Activated CD4-positive, alpha-beta T cell treated with anti-CD3 and anti-CD28 coated beads, Interleukin-2, amount 50 U/mL, for 48 hours (primary cell): ENCODE data around the gene DYNLL2.
A peak's percentile ranks its signal among the peaks of the same experiment; 100 is the strongest.
"Not testable (repeated sequence)": the region's sequence is repeated elsewhere in the genome, so short reads cannot be mapped to it uniquely, and the experiment has no call there.

Experiments
- DNase-seq, 2 experiments: peaks; one replicate each; pipeline ENCODE4 v3.0.0-alpha.2; 2020

The DYNLL2 gene

GRCh38 chr17:58082870-58083490, at the start of gene DYNLL2:
TSS of gene DYNLL2 (plus strand) at chr17:58083419. CDS start at chr17:58087091, 3,672 bp downstream.
- DNase-seq = peak; percentile 93

DNA sequence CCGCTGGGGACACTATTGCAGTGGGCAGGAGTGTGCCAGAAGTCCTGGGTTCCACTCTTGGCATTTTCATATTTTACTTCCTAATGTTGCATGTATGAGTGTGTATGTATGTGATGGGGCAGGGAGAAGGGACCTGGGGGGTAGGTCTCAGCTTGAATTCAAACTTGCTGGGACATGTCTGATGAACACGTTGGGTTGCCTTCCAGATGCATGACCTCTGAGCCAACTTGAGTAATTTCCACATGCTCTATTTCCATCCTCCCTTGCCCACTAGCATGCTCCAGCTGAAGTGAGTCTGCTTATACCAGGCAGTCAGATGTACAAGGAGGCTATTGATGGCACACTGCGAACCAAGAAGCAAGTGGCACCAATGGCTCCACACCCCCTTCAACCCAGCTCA, 43.2 kb upstream of the DYNLL2 start:
- DNase-seq = no peak

DNA sequence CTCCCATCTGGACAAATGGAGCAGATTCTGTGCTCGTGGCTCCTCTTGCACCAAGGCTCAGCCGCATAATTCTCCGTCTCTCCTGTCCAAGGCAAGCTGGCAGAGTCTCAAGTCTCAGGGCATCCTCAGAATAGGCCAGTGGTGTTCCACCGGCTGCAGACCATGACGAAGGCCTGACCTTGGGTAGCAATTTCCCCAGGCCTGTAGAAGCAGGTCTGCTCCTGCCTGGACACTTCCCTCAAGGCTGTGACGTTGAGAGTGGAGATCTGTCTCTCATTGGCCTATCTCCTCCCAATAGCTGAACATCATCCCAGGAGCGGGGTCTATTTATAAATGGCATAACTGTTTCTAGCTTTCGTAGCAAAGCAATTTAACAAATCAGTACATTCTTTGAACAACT, 42.8 kb upstream of the DYNLL2 start:
- DNase-seq = no peak

GRCh38 chr17:58041161-58041560, 42.1 kb upstream of the DYNLL2 start:
- no peak for DNase-seq

DNA sequence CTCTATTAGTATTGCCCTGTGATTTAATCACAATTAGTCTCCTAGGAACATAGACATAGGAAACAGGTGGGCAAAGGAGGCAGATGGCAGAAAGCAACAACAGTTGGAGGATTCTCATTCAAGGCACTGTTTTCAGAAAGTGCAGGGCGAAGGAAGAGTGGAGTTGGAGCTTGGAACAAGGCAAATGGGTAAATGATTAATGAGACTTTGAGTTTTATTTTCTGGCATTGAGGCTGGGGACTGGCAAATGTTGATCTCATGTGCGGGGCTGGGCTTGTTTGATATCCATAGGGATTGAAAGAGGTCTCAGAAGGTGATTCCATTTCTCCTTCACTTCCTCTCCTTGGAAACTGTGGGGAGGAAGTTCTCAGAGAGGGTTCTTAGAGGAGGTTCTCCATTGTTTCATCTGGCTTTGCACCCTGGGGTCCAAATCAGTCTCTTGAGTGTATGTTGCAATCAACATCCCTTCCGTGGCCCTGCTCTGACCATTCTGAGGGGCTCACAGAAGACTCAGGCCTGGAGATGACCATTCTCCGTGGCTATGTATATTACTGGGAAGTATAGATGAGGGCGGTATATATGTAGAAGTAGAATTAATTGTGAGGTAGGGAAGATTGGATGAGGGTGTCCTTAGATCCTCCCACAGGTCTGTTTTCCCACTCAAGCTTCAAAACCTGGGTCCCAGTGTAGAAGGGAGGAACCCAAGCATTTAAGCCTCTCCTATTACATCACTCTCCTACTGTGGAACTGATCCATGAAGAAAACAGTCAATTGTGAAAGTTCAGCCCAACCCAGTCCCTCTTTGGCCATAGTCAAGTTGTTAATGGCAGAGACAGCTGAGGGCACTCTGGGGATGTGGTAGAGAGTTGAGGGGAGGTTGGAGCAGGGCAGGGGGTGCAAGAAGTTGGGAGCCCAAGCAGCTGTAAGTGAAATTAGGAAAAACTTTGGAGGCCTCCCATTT, 39.7 kb upstream of the DYNLL2 start:
- DNase-seq = no peak

- not testable (repeated sequence) for DNase-seq
Measured at GRCh38 chr17:58044256-58044655, 39.0 kb upstream of the DYNLL2 start.

DNA sequence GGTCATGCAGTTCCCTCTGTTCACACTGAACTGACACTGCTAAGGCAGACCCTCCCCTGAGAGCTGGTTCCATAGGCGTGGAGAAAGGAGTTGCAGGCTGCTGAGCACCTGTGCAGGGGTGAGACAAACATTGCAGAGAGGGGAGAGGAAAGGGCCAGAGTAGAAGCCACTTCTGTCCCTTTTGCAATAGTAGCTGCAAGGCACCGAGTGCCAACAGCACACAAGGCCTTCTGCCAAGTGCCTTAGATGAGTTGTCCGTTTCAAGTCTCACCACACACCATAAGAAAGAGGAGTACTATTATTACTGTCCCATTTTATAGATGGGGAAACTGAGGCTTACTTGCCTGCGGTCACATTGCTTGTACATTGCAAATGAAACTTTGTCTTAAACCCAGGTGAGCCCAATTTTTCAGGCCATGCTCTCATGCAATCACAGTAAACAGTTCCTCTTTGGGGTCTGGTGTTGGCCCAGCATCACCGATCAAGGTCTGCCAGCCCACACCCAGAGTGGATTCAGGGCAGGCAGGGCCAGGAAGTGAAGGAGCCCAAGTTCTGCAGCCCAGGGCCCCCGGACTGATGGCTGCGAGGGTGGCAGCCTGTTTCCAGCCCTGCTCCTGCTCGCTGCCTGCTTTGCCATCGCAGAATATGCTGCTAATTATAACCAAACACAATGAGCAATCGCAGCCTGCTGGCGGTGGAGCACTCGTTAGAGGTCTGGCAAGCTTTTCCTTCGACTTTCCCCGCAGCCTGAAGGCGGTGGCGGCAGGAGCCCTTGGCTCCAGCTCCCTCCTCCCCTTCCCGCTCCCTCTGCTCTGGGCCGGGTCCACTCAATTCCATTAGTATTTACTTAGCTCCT, 36.8 kb upstream of the DYNLL2 start:
- no peak for DNase-seq

DNA sequence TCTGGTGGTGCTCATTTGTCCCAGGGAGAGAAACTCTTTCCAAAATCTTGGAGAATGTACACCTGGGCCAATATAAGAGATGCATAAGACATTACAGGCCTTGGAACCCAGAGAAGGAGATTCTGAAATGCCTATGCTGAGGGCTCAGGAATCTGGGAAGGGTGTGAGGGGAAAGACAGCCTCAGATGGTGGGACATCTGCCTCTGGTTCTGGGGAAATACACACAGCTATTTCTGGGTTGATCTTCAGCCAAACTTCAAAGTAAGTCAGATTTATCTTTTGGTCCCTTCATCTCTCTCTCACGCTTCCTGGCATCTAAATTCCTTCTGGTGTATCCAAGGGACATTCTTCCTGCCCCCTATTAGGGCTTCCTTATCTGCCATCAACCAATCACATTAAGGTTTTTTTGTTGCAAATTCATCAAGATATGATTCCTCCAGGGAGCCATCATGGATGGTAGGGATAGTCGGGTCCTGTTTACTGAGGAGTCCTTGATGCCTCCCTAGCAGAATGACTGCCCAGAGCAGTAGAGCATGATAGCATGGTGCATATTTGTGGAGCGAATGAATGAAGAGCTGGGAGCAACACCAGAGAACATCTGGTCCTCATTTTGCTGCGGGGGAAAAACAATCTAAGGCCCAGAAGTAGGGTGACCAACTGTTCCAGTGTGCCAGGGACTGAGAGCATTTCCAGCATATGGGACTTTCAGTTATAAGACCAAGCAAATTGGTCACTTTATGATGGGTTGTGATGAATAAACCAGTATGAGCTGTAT, 35.7 kb upstream of the DYNLL2 start:
- no peak for DNase-seq

DNA sequence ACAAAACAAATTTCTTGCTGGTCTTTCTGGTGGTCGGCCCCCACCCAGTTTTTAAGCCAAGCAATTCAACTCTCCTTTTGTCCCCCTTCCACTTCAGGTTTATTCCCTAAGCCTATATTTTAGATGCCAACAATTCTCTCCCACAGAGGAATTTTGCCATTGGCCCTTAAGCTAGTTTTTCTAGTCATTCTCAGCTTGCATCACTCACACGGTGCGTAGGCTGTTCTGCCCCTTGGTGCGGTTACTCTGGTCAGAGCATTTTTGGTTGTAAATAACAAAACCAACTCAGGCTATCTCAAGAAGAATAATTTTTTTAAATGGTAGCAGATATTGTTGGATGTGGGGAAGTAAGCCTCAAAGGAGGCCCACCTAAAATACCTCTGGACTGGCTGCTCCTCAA, 33.7 kb upstream of the DYNLL2 start:
- DNase-seq = no peak

- no peak for DNase-seq
Measured at GRCh38 chr17:58050966-58051365, 32.3 kb upstream of the DYNLL2 start.

DNA sequence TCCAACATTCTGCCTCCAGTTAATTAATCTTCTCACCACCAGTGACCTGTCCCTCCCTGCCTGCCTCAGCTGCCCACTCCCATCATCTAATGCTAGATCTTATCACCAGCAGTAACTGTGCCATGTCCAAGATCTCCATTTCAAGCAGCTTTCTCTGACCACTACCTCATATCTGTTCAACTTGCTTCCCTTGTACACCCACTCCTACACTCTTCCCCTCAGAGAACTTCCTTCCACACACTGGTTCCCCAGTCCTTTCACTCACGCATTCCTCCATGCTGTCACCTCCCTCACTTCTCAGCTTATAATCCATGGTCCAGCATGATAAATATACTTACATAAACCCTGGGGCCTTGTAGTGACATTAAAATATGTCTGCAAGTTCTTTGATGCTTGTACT, 31.8 kb upstream of the DYNLL2 start:
- no peak for DNase-seq

DNA sequence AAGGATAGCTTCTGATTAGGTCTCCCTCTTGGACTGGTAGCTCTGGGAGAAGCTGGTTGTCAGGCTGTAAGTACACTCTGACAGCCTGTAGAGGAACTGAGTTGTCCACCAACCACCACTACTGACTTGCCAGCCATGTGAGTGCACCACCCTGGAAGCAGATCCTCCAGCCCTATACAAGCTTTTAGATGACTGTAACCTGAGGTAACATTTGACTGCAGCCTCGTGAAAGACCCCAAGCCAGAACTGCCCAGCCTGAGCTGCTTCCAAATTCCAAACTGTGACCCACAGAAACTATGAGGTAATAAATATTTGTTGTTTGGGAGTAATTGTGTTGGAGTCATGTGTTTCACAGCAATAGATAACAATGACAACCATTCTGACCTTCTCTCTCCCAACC, 30.8 kb upstream of the DYNLL2 start:
- DNase-seq = no peak

DNA sequence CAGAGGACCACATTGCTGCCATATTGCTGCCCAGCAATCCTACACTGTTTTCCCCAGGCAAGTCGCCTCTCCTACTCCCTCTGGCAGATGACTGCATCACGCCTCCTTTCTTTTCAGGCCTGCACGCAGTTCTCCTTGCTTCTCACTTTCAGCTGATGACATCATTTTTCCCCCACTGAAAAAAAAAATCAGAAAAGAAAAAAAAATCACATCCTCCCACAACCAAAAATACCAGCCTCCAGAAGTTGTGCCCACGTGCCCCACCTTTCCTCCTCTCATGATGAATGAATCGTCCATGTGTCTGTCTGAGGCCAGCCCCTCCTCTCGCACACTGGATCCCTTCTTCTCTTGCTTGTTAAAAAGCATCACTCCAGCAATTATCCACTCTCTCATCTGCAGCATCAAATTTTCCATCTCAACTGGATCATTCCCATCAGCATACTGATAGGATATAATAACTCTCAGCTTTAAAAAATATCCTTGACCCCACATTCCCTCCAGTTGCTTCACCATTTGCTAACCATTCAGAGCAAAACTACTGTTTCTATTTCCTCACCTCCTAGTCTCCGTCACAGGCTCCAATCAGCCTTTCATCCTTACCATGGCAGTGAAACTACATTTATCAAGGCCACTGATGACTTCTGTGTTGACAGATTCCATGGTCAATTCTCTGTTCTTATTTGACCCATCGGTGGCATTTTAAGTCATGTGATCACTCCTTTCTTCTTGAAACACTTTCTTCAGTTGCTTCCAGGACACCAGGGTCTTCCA, 30.1 kb upstream of the DYNLL2 start:
- peak; percentile 9 to 35 for DNase-seq

DNA sequence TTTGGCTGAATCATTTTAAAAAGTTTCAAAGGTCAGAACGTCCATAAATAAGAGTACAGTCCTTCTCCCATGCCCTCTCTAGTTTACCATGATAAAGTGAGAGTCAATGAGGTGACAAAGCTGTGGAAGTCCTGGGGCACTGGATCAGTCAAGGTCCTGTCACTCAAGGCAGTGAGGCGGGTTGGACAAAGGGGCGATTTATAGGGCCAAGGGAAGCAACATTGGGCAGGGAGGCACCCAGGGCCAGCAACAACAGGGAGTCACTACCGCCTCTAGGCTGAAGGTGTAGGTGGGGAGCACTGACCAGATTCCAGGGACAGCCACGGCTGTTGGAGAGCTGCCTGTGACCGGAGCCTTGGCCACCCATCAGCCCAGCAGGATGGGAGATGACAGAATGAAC, 28.6 kb upstream of the DYNLL2 start:
- DNase-seq = no peak

DNA sequence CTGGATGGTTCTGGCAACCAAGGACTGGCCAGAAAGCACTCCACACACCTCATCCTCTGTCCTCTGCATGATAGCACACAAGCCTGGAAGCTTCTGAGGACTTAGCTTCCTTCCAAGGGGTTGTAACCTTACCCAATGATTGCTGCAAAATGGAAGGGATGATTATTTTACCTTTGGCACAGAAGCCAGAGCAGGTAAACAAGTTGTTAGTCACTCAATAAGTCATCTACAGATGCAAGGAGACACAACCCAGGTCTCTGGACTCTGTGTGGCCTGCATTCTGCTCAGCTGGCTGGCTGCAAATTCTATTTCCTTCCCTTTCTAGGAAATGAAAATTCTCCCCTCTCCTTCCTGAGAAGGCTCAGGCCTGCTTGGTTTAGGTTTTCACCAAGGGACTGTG, 26.7 kb upstream of the DYNLL2 start:
- no peak for DNase-seq

DNA sequence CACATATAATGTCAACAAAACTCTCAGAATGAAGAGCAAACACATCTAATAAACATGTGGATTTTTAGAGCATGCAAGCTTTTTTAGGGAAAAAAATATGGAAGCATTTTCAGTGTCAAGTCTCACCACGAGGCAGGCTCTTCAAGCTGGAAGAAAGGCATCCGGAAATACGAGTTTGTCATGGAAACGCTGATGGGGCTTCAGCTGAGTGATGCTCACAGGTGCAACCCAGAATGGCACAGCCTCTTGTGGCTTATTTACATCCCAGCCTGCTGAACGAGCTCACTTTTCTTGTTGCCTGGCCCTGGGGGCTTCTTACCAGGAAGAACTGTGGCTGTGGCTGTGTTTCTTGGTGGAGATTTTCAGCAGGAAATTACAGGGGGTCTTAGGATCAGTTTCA, 24.1 kb upstream of the DYNLL2 start:
- DNase-seq = no peak

DNA sequence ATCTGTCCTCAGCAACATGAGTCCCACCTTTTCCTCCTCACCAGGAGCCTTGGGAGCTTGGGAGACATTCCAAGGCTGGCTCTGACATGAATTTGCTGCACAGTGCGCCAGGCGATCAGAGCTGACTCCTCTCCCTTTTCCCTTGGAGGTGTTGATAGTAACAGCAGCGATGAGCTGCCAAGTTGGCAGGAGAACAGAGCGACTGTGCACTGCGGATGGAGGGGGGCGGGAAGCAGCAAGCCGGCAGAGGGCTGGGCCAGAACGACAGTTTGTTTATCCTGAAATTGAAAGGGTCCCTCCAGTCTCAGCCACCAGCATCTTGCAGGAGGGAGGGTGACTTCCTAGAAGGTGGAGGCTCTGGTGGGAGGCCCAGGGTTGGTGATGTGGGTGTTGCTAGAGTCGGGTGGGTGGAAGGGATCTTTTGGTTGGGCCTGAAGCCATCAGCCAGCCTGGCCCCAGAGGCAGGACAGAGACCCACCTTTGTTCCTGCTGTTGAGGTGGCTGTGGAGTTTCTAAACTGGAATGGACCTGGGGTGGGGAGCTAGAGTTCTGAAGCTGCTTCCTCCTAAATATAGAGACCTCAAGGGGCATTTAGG, 22.5 kb upstream of the DYNLL2 start:
- DNase-seq = no peak

DNA sequence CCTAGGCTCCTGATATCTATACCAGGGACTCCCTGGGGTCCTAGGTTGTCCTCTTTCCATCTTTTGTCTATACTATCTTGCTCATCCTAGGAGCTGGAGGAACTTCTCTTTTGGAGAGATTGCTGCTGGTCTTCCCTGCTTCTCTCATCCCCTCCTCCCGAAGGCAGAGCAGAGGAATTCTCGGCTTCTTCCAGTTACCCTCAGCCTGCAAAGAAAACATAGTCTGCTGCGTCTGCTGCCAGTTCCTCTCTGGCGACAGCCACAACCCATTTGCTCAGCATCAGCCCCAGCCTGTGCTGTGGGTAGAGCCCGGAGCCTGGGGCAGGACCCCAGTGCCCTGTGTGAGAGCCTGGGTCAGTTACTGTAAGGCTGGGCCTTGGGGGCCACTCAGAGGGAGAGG, 21.5 kb upstream of the DYNLL2 start:
- DNase-seq = no peak

DNA sequence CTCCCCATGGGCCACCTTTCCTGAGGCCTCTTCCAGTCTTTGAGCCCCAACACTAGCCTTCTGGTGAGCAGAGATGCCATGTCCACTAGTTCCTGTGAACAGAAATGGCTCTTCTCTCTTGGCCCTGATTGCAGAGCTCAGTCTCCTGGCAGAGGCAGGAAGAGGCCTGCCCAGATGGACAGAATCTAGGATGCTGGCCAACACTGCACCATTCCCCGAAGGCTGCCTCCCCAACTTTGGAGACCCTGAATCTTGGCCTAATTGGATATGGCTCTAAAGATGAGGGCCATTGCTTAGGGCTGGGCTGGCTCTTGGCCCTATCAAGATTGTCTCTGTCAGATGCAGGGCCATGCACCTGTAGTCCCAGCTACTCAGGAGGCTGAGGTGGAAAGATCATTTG, 18.0 kb upstream of the DYNLL2 start:
- DNase-seq = no peak

DNA sequence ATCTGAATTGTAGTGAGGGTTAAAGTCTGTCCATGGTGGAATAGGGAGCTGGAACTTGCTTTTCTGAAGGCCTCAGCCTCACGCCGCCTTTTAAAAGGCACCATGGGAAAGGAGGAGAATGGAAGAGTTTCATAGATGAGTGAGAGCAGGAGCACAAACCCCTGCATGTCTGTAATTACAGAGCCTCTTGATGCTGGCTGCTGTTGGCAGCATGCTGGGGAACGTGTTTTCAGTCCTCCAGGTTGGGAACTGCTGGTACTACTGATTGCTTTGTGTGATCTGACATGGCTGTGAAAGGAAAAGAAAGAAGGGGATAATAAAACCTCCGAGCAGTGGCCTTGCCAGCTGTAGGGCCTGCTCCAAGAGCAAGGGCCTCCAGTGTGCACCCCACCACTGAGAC, 16.8 kb upstream of the DYNLL2 start:
- DNase-seq = no peak

GRCh38 chr17:58072862-58073261, 10.4 kb upstream of the DYNLL2 start:
- no peak for DNase-seq
